Caco-2 (cell line): ENCODE data around the gene MFNG. TPM values are rescaled to one million over a fixed set of nuclear protein-coding genes. Genes with fewer than 3 reads are reported as not detected.

Experiments used
- BruUV-seq: library from RNA; stranded (reverse); fragments of 400-500 nt; replicated peaks from 2 replicates; lab custom pipeline; 2021; lab: Mats Ljungman, UMichigan
- CTCF ChIA-PET: fragments of 300-600 bp; sonication (Branson Sonifier 250); formaldehyde crosslinking; loops from one replicate; lab custom pipeline; 2022; ENCODE audit warnings: antibody characterized with exemption; lab: Charles Lee
- POLR2A ChIA-PET: fragments of 300-600 bp; sonication (Branson Sonifier 250); formaldehyde crosslinking; loops from one replicate; lab custom pipeline; 2022; ENCODE audit warnings: antibody characterized with exemption; lab: Charles Lee
- DNase-seq, 2 experiments: peaks; one replicate each; pipeline versions ENCODE4 v3.0.0 to v3.0.0-alpha.2; 2020 to 2022
- H3K27me3 ChIP-seq: replicated peaks from 2 replicates; pipeline ENCODE4 v1.6.0; 2011; ENCODE audit warnings: low read length; ENCODE audit not compliant: control insufficient read depth, insufficient read depth
- H3K36me3 ChIP-seq: 2 replicates; pipeline ENCODE4 v1.5.1; 2011; ENCODE audit warnings: low read length; ENCODE audit not compliant: control insufficient read depth, insufficient read depth
- H3K4me1 ChIP-seq: fragments of 250-450 bp; sonication (Bioruptor Pico); 2 replicates; pipeline ENCODE4 v1.5.1; 2020; ENCODE audit warnings: mild to moderate bottlenecking
- H3K4me3 ChIP-seq: 2 replicates; pipeline ENCODE4 v1.5.1; 2011; ENCODE audit warnings: low read depth, mild to moderate bottlenecking, control low read depth, low read length
- H3K9me3 ChIP-seq: fragments of 250-450 bp; sonication (Bioruptor Pico); 2 replicates; pipeline ENCODE4 v1.5.1; 2020; ENCODE audit warnings: mild to moderate bottlenecking, moderate library complexity
- H3K27ac Mint-ChIP-seq: one replicate; pipeline ENCODE4 v1.8.0; 2022; ENCODE audit warnings: mixed read lengths; ENCODE audit not compliant: unreplicated experiment
- H3K27me3 Mint-ChIP-seq: one replicate; pipeline ENCODE4 v1.8.0; 2022; ENCODE audit warnings: mixed read lengths; ENCODE audit not compliant: insufficient read depth, unreplicated experiment
- H3K36me3 Mint-ChIP-seq: one replicate; pipeline ENCODE4 v1.8.0; 2022; ENCODE audit warnings: mild to moderate bottlenecking, mixed read lengths; ENCODE audit not compliant: insufficient read depth, unreplicated experiment
- H3K4me1 Mint-ChIP-seq: one replicate; pipeline ENCODE4 v1.8.0; 2022; ENCODE audit warnings: low read depth, mixed read lengths; ENCODE audit not compliant: unreplicated experiment
- H3K4me3 Mint-ChIP-seq: one replicate; pipeline ENCODE4 v1.8.0; 2022; ENCODE audit warnings: mild to moderate bottlenecking, moderate library complexity, mixed read lengths; ENCODE audit not compliant: unreplicated experiment
- H3K9me3 Mint-ChIP-seq: one replicate; pipeline ENCODE4 v1.8.0; 2022; ENCODE audit warnings: mixed read lengths; ENCODE audit not compliant: unreplicated experiment
- intact Hi-C: fragments of 100-400 bp; cut with micrococcal nuclease; formaldehyde crosslinking; loops from one replicate; pipeline ENCODE4 v1.10.0; 2022; ENCODE audit not compliant: unreplicated experiment
- total RNA-seq: library from RNA; stranded (reverse); gene quantifications from 2 replicates; pipeline ENCODE4 v1.2.3, GENCODE V29; 2022
- TF ChIP-seq, protein P1 (sequence below), 2 experiments: fragments of 200-600 bp in 1 of 2; IDR thresholded peaks; 1 replicate in 1 of 2; 2 replicates in 1 of 2; pipeline versions ENCODE4 v1.5.1 to v1.8.0; 2011 to 2022; ENCODE audit warnings: antibody characterized with exemption in 1 of 2, control low read depth in 1 of 2, inconsistent platforms in 1 of 2, low read depth in 1 of 2, low read length in 1 of 2, mild to moderate bottlenecking in 1 of 2, moderate library complexity in 1 of 2; ENCODE audit not compliant: insufficient read depth in 1 of 2, severe bottlenecking in 1 of 2, unreplicated experiment in 1 of 2

MFNG gene
- total RNA-seq, 1 experiment from 2014 or later, result 3.6 TPM

DNA sequence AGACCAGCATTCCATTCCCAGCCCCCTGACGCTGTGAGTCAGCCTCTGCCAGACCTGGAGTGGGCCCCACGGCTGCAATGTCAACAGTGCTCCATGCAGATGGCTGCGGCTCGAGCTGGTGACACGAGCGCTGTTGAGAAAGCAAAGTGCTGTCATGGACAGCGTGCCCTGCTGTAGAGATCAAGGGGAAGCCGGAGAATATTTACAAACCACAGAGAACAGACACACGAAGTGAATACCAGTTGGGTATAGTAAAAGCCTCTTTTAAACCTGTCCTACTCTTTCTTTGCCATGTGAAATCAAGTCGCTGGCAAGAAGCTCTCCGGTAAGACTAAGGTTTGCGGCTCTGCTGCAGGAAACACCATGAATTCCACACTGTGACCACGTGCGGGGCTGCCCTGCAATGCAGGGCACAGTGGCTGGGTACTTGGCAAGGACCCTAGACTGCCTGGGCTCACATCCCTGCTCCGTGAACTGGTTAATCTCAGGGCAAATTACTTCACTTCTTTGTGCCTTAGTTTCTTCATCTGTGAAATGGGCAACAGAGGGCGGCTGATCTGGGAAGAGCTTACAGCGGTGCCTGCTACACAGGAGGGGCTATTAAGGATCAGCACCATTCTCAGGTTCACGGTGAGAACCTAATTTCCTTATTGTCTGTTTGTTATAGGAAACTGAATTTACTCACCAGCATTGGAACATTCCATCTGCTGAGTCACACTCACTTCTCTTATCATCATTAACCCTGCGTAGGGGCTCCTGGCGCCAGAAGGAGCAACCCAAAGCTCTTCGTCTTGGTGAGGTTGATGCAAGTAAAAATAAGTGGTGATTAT, 31.1 kb downstream of the MFNG start:
- H3K4me3 ChIP-seq, result no peak overlapping the region
- POLR2A ChIA-PET, result interaction anchor here (0.7 to 1.0 kb wide), 2 partner anchors 23 to 444 kb away, joined by 3 to 4 read pairs; no protein-coding TSS in a partner anchor

DNA sequence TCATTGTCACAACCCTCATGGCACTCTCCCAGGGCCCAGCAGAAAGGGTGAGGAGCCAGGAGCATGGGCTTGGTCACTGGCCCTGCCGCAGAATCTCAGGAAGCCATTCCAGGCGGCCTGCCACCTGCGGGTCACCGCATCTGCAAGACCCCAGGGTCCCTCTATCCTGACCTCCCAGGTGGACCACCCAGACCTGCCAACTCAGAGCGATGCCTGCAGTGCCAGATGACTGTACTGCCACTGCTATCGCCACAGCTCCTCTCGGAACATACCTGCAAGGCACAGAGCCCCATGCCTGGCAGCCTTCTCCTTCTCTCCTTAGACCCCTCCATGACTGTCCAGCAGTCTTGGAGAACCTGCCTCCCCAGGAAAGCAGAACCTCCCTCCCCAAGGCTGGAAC, 32.5 kb downstream of the MFNG start:
- CTCF ChIA-PET, result interaction anchor here (5.2 kb wide), 1 partner anchor 136 kb away, joined by 49 read pairs; no protein-coding TSS in a partner anchor
- peaks cover 40% of the 10 kb centered on the region for H3K4me1 Mint-ChIP-seq
- H3K36me3 Mint-ChIP-seq, result peaks cover 13% of the 10 kb centered on the region
- no peaks in the 10 kb centered on the region for H3K9me3 Mint-ChIP-seq
- no peaks in the 10 kb centered on the region for H3K27me3 Mint-ChIP-seq
- TF ChIP-seq, protein P1, sequence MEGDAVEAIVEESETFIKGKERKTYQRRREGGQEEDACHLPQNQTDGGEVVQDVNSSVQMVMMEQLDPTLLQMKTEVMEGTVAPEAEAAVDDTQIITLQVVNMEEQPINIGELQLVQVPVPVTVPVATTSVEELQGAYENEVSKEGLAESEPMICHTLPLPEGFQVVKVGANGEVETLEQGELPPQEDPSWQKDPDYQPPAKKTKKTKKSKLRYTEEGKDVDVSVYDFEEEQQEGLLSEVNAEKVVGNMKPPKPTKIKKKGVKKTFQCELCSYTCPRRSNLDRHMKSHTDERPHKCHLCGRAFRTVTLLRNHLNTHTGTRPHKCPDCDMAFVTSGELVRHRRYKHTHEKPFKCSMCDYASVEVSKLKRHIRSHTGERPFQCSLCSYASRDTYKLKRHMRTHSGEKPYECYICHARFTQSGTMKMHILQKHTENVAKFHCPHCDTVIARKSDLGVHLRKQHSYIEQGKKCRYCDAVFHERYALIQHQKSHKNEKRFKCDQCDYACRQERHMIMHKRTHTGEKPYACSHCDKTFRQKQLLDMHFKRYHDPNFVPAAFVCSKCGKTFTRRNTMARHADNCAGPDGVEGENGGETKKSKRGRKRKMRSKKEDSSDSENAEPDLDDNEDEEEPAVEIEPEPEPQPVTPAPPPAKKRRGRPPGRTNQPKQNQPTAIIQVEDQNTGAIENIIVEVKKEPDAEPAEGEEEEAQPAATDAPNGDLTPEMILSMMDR (IDR thresholded peaks at IDR 0.05; ENCODE audit: insufficient read depth in 1 of 2, low read depth in 1 of 2, low read length in 1 of 2, severe bottlenecking in 1 of 2, unreplicated experiment in 1 of 2), result no peak
- no peak overlapping the region for H3K4me3 Mint-ChIP-seq
- peaks cover 39% of the 10 kb centered on the region for H3K4me1 ChIP-seq
- no TSS peak for BruUV-seq
- H3K27me3 ChIP-seq, result no peaks in the 10 kb centered on the region
- H3K36me3 ChIP-seq, result no peaks in the 10 kb centered on the region
- DNase-seq, result no peak
- POLR2A ChIA-PET, result no interaction called here
- intact Hi-C loops, result loop anchor here (10.0 kb wide), 2 partner anchors 259 to 379 kb away; no protein-coding TSS in a partner anchor
- no peak overlapping the region for H3K4me3 ChIP-seq
- no peak overlapping the region for H3K27ac Mint-ChIP-seq
- H3K9me3 ChIP-seq, result no peaks in the 10 kb centered on the region

More for the DNA sequence above, 31.1 kb downstream of the MFNG start:
- no peaks in the 10 kb centered on the region for H3K27me3 ChIP-seq
- Mint-ChIP-seq H3K36me3 (peaks cover 13% of the 10 kb centered on the region), H3K9me3 (no peaks in the 10 kb centered on the region), H3K4me3 (peak overlapping the region; percentile 58), H3K4me1 (peaks cover 40% of the 10 kb centered on the region), H3K27ac (peak overlapping the region; percentile 94), H3K27me3 (no peaks in the 10 kb centered on the region)
- BruUV-seq, result TSS peak; percentile 57
- peaks cover 39% of the 10 kb centered on the region for H3K4me1 ChIP-seq
- CTCF ChIA-PET, result interaction anchor here (0.5 to 5.2 kb wide), 9 partner anchors 18 to 195 kb away, joined by 3 to 49 read pairs (median 3); no protein-coding TSS in a partner anchor
- H3K9me3 ChIP-seq, result no peaks in the 10 kb centered on the region
- intact Hi-C loops, result loop anchor here (5.0 to 10.0 kb wide), 3 partner anchors 188 to 380 kb away; no protein-coding TSS in a partner anchor
- DNase-seq, result peak; percentile 79 to 85
- TF ChIP-seq, protein P1 (IDR thresholded peaks at IDR 0.05; ENCODE audit: insufficient read depth in 1 of 2, low read depth in 1 of 2, low read length in 1 of 2, severe bottlenecking in 1 of 2, unreplicated experiment in 1 of 2), result no peak
- H3K36me3 ChIP-seq, result no peaks in the 10 kb centered on the region

DNA sequence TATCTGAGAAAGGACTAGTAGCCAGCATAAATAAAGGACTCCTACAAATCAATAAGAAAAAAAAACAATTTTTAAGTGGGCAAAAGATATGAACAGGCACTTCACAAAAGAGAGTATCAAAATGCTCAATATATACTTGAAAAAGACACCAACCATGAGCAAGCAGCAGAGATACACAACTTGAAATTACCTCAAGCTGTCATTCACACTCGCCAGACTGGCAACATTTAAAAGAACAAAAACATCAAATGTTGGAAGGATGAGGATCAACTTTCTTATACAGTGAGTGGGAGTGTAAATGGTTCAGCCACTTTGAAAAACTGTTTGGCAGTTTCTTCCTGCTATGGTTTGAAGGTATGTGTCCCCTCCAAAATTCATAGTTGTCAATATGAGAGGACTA, 35.0 kb downstream of the MFNG start:
- intact Hi-C loops, result loop anchor here (10.0 kb wide), 2 partner anchors 256 to 376 kb away; no protein-coding TSS in a partner anchor
- Mint-ChIP-seq H3K27ac (no peak overlapping the region), H3K36me3 (peaks cover 13% of the 10 kb centered on the region), H3K27me3 (no peaks in the 10 kb centered on the region), H3K9me3 (no peaks in the 10 kb centered on the region), H3K4me3 (no peak overlapping the region), H3K4me1 (peaks cover 27% of the 10 kb centered on the region)
- Histone ChIP-seq H3K4me1 (peaks cover 27% of the 10 kb centered on the region), H3K27me3 (no peaks in the 10 kb centered on the region), H3K9me3 (no peaks in the 10 kb centered on the region), H3K4me3 (no peak overlapping the region), H3K36me3 (no peaks in the 10 kb centered on the region)
- TF ChIP-seq, protein P1 (IDR thresholded peaks at IDR 0.05; ENCODE audit: insufficient read depth in 1 of 2, low read depth in 1 of 2, low read length in 1 of 2, severe bottlenecking in 1 of 2, unreplicated experiment in 1 of 2), result no peak
- DNase-seq, result no peak
- CTCF ChIA-PET, result no interaction called here
- BruUV-seq, result no TSS peak
- POLR2A ChIA-PET, result no interaction called here
